Activated naive CD4-positive, alpha-beta T cell treated with anti-CD3 and anti-CD28 coated beads, Interleukin-2, amount 50 U/mL, for 72 hours (primary cell): ENCODE data around the gene DSPP. TPM values are rescaled to one million over a fixed set of nuclear protein-coding genes. Genes with fewer than 3 reads are reported as not detected.

Experiments used
- ATAC-seq, 2 donors: fragments of 150-1000 bp; cut with Tn5 transposase; 2 replicates each; pipeline ENCODE4 v1.10.0; 2021; ENCODE audit warnings: mild to moderate bottlenecking in 2 of 2, moderate library complexity in 2 of 2
- DNase-seq, 2 donors: peaks; one replicate each; pipeline ENCODE4 v3.0.0; 2021 to 2022; ENCODE audit warnings: low spot score in 2 of 2
- H3K27ac Mint-ChIP-seq, 2 donors: one replicate each; pipeline ENCODE4 v1.8.0; 2022; ENCODE audit warnings: mild to moderate bottlenecking in 2 of 2, mixed read lengths in 2 of 2
- H3K36me3 Mint-ChIP-seq, 2 donors: one replicate each; pipeline ENCODE4 v1.8.0; 2022; ENCODE audit warnings: mixed read lengths in 2 of 2
- H3K9me3 Mint-ChIP-seq, 2 donors: one replicate each; pipeline ENCODE4 v1.8.0; 2022; ENCODE audit warnings: mixed read lengths in 2 of 2
- total RNA-seq, 2 donors: library from RNA; stranded (reverse); gene quantifications; one replicate each; pipeline ENCODE4 v1.2.3, GENCODE V29; 2022

The DSPP gene
- total RNA-seq, 2 donors from 2014 or later: not detected

DNA sequence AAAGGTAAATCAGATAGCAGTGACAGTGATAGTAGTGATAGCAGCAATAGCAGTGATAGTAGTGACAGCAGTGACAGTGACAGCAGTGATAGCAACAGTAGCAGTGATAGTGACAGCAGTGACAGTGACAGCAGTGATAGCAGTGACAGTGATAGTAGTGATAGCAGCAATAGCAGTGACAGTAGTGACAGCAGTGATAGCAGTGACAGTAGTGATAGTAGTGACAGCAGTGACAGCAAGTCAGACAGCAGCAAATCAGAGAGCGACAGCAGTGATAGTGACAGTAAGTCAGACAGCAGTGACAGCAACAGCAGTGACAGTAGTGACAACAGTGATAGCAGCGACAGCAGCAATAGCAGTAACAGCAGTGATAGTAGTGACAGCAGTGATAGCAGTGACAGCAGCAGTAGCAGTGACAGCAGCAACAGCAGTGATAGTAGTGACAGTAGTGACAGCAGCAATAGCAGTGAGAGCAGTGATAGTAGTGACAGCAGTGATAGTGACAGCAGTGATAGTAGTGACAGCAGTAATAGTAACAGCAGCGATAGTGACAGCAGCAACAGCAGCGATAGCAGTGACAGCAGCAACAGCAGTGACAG, 6.1 kb downstream of the DSPP start:
- ATAC-seq (no peak), DNase-seq (no peak)
- no peak overlapping the region for H3K27ac Mint-ChIP-seq
- no peaks in the 10 kb centered on the region for H3K9me3 Mint-ChIP-seq
- no peaks in the 10 kb centered on the region for H3K36me3 Mint-ChIP-seq

DNA sequence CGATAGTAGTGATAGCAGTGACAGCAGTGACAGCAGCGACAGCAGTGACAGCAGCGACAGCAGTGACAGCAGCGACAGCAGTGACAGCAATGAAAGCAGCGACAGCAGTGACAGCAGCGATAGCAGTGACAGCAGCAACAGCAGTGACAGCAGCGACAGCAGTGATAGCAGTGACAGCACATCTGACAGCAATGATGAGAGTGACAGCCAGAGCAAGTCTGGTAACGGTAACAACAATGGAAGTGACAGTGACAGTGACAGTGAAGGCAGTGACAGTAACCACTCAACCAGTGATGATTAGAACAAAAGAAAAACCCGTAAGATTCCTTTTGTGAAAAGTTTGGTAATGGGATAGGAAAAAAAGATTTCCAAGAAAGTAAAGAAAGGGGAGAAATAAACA, 7.9 kb downstream of the DSPP start:
- Mint-ChIP-seq H3K27ac (no peak overlapping the region), H3K36me3 (no peaks in the 10 kb centered on the region), H3K9me3 (no peaks in the 10 kb centered on the region)
- ATAC-seq (no peak), DNase-seq (no peak)

- no peaks in the 10 kb centered on the region for H3K9me3 Mint-ChIP-seq
- DNase-seq (no peak), ATAC-seq (no peak)
- H3K36me3 Mint-ChIP-seq: no peaks in the 10 kb centered on the region
- no peak overlapping the region for H3K27ac Mint-ChIP-seq
Measured at GRCh38 chr4:87620086-87620485, 11.8 kb downstream of the DSPP start.

DNA sequence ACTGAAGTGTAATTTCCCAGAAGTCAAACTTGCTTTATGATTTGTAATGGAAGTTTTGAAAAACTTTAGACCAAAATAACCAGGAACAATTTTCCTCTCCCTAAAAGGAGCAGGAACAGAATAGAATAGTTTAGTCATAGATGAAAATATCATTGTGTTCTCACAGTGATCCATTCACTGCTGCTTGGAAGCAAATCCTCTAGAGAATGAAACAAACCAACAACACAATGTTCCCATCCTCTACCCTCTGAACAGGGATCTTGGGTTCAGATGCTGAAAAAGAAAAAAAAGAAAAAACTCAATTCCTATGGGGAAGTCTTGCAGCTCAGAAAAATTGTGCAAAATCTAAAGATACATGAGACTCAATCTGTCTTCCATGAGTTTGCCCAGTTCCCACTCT, 12.2 kb downstream of the DSPP start:
- no peaks in the 10 kb centered on the region for H3K36me3 Mint-ChIP-seq
- H3K9me3 Mint-ChIP-seq: no peaks in the 10 kb centered on the region
- ATAC-seq: no peak
- DNase-seq: no peak
- no peak overlapping the region for H3K27ac Mint-ChIP-seq

GRCh38 chr4:87622303-87622702, 14.0 kb downstream of the DSPP start:
- Mint-ChIP-seq H3K9me3 (no peaks in the 10 kb centered on the region), H3K36me3 (no peaks in the 10 kb centered on the region), H3K27ac (no peak overlapping the region)
- no peak for DNase-seq
- ATAC-seq: no peak

DNA sequence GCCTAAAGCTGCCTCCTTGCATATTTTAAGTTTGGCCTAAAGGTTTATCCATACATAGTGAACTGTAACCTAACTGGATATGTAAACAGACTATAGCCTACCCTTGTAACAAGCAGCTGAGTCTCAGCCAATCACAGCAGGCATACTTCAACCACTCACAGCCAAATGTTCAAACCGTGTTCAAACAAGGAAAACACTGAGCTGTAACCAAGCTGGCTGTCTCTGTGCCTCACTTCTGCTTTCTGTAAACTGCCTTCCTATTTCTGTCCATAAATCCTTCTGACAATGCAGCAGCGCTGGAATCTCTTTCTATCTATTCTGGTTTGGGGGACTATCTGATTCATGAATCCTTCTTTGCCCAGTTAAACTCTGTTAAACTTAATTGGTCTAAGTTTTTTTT, 16.4 kb downstream of the DSPP start:
- DNase-seq (no peak), ATAC-seq (no peak)
- Mint-ChIP-seq H3K36me3 (no peaks in the 10 kb centered on the region), H3K9me3 (no peaks in the 10 kb centered on the region), H3K27ac (no peak overlapping the region)

DNA sequence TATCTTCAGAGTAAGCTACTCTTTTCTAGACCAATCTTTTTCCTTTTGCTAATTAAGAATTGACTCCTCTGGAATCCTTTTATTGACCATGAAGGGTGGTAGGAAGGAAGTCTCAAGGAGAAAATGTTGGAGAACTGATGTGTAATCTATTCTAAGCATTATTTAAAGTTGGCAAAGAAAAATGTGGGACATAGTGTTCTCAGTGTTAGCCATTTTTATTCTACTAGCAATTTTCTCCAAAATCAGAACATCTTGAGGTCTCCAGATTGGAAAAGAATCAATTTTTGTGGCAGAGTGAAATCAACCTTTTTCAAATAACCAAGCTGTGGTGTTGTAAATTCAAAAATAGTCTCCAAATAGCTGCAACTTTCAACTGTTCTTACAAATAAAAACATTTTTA, 23.3 kb downstream of the DSPP start:
- DNase-seq (no peak), ATAC-seq (no peak)
- H3K9me3 Mint-ChIP-seq: no peaks in the 10 kb centered on the region
- H3K36me3 Mint-ChIP-seq: no peaks in the 10 kb centered on the region
- no peak overlapping the region for H3K27ac Mint-ChIP-seq

DNA sequence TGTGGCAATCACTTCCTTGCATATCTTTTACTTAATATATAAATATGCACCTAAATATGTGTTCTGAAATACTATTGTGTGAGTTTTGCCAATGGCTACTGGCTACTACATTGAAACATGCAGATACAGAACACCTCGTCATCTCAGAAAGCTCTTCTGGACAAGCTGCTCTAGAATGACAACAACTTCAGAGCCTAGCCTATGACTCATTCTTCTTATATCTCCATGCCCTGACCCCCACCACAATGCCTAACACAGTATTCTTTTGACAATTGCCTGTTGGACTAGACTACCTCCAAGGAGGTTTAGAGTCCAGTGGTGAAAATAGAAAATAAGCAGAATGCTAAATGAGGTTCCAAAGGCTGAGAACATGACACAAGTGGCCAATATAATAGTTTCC, 24.1 kb downstream of the DSPP start:
- H3K27ac Mint-ChIP-seq: no peak overlapping the region
- no peaks in the 10 kb centered on the region for H3K36me3 Mint-ChIP-seq
- DNase-seq (no peak), ATAC-seq (no peak)
- H3K9me3 Mint-ChIP-seq: no peaks in the 10 kb centered on the region

DNA sequence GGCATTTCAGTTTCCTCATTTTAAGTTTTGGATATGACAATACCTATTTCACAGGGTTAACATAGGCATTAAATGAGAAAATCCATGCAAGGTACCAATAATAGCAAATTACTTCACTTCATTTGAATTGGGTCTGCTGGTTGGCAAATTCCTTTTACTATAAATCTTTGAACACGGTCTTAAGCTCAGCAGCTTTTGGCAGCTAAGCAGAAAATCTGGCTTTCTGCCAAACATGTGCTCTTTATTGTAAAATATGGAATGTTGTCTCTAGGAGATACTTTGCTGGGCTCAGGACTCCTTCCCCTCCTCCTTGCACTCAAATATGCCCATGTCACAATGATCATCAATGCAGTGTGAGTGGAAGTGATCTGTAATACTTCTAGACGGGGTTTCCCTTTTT, 24.9 kb downstream of the DSPP start:
- DNase-seq (no peak), ATAC-seq (no peak)
- H3K36me3 Mint-ChIP-seq: no peaks in the 10 kb centered on the region
- H3K27ac Mint-ChIP-seq: no peak overlapping the region
- no peaks in the 10 kb centered on the region for H3K9me3 Mint-ChIP-seq

- Mint-ChIP-seq H3K27ac (no peak overlapping the region), H3K36me3 (peaks cover 0 to under 1% of the 10 kb centered on the region in 2 donors), H3K9me3 (peaks cover 0 to under 1% of the 10 kb centered on the region in 2 donors)
- DNase-seq: no peak
- ATAC-seq: no peak
Measured at GRCh38 chr4:87644286-87644685, 36.0 kb downstream of the DSPP start.

DNA sequence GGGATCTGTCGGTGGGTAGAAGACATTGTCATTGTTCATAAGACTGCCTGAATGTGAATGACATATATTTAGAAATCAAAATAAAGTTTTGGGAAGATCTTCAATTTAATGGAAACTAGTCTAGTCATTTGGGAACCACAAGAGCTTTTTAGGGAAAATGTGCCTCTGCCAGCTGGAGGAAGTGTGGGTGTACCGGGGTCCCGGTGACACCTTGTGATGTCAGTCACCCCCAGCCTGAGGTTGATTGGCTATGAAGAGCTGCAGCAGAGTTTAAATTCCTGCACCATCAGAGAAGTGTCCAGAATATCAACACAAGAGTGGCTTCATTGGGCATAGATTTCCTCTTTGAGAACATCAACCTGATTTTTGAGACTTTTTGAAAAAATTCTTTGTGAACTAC, 41.7 kb downstream of the DSPP start, which contains the start of gene DMP1:
DMP1 (plus strand) TSS at position 301 of the 400 bp plus-strand sequence. CDS start 6,213 bp downstream, outside the sequence.
- H3K27ac Mint-ChIP-seq: no peak within 1 kb of the TSS
- H3K9me3 Mint-ChIP-seq: no peaks in the 10 kb centered on the region
- no peak for ATAC-seq
- DNase-seq: no peak
- no peaks in the 10 kb centered on the region for H3K36me3 Mint-ChIP-seq

GRCh38 chr4:87650938-87651337, 42.6 kb downstream of the DSPP start:
- H3K9me3 Mint-ChIP-seq: no peaks in the 10 kb centered on the region
- no peak overlapping the region for H3K27ac Mint-ChIP-seq
- no peak for ATAC-seq
- no peak for DNase-seq
- no peaks in the 10 kb centered on the region for H3K36me3 Mint-ChIP-seq

- no peaks in the 10 kb centered on the region for H3K9me3 Mint-ChIP-seq
- H3K36me3 Mint-ChIP-seq: no peaks in the 10 kb centered on the region
- H3K27ac Mint-ChIP-seq: no peak overlapping the region
- ATAC-seq (no peak), DNase-seq (no peak)
Measured at GRCh38 chr4:87651941-87652340, 43.6 kb downstream of the DSPP start.

DNA sequence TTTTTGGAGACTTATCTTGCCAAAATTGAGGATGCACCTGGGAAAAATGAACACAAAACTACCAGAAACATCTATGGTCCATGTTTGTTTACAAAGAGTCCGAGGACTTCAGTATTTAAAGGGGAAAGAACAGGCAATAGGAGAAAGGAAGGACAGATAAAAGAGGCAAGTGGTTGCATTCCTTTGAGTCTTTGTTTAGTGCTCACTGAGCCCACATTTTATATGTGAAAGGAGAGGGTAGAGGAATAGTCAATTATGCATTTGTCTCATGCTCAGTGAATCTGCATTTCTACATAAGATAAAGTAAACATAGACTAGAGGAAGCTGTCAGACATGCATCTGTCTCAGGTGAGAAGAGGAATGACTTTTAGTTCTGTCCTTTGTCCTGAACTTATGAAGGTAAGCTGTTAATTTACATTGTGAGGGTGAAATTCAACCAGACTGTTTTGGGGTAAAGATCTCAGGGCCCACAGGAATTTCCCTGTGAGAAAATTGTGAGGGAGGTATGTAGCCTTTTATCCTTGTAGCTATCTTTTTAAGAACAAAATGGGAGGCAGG, 46.2 kb downstream of the DSPP start:
- H3K9me3 Mint-ChIP-seq: no peaks in the 10 kb centered on the region
- no peak overlapping the region for H3K27ac Mint-ChIP-seq
- no peaks in the 10 kb centered on the region for H3K36me3 Mint-ChIP-seq
- no peak for ATAC-seq
- DNase-seq: no peak

DNA sequence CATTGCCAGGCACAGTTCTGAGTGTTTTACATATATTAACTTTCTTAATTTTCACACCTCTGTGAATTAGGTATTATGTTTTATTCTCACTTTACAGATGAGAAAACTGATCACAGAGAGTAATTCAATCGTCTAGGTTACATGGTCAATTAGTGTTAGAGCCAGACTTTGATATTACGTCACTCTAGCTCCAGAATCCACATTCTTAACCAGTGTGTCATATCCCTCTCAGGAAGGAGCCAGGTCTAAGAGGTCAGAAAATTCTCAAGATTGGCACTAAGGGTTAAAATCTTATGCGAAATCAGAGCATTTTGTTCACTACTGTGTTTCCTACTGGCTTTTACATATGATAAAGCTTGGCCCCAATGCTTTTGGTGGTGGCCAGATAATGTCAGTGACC, 49.2 kb downstream of the DSPP start:
- Mint-ChIP-seq H3K36me3 (no peaks in the 10 kb centered on the region), H3K9me3 (peaks cover 0 to 7% of the 10 kb centered on the region in 2 donors), H3K27ac (no peak overlapping the region)
- no peak for ATAC-seq
- no peak for DNase-seq

DNA sequence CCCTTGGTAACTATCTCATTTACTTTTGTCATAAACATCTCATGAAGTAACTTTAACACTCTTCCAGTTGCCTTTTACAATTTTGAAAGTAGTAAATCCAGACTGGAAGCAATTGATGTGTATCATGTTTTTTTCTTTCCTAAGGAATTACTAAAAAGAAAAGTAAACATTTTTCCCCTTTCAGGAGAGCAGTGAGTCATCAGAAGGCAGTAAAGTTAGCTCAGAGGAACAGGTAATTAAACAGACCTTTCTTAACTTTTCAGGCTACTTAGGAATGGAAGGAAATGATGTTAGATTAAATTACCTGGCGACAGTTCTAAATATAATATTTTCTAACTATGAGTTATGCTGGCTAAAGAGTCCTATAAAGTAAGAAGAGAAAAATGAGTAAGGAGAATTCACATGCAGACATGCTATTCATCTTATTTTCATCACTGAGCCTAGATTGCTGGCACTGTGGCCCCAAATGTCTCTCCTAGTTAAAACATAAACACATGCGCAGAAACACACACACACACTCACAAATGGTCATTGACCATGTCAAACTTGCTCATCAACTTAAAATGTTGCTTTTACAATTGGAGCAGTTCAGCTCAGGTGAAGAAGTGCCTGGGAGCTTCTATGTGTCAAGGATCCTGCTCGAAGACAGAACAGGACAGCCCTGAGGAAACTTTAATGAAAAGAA, 51.1 kb downstream of the DSPP start:
- Mint-ChIP-seq H3K27ac (no peak overlapping the region), H3K9me3 (peaks cover 0 to 7% of the 10 kb centered on the region in 2 donors), H3K36me3 (no peaks in the 10 kb centered on the region)

GRCh38 chr4:87662871-87663270, 54.5 kb downstream of the DSPP start:
- no peaks in the 10 kb centered on the region for H3K36me3 Mint-ChIP-seq
- DNase-seq: no peak
- no peak overlapping the region for H3K27ac Mint-ChIP-seq
- ATAC-seq: no peak
- H3K9me3 Mint-ChIP-seq: peaks cover 0 to 7% of the 10 kb centered on the region in 2 donors

More for the DNA sequence above, 51.1 kb downstream of the DSPP start:
- DNase-seq (no peak), ATAC-seq (no peak)
